GM18520 (cell line): ENCODE results near the gene LLCFC1.

ENCODE experiments used
- ATAC-seq: cut with Tn5 transposase; IDR thresholded peaks from one replicate; pipeline ENCODE4 v1.9.1; 2021; ENCODE audit not compliant: unreplicated experiment

The LLCFC1 gene

GRCh38 chr7:142940966-142941535, 1.8 kb downstream of the LLCFC1 start:
- ATAC-seq: no peak

GRCh38 chr7:142941541-142941940, 2.3 kb downstream of the LLCFC1 start:
- ATAC-seq: no peak

GRCh38 chr7:142942746-142943145, 3.5 kb downstream of the LLCFC1 start:
- no peak for ATAC-seq

GRCh38 chr7:142943706-142944268, 4.5 kb downstream of the LLCFC1 start:
- ATAC-seq: no peak

GRCh38 chr7:142945001-142945400, 5.7 kb downstream of the LLCFC1 start:
- ATAC-seq: no peak

- no peak for ATAC-seq
Measured at GRCh38 chr7:142948603-142949002, 9.3 kb downstream of the LLCFC1 start.

GRCh38 chr7:142950235-142950634, 11.0 kb downstream of the LLCFC1 start:
- ATAC-seq: no peak

- ATAC-seq: peak; percentile 94
Measured at GRCh38 chr7:142954680-142955268, 15.5 kb downstream of the LLCFC1 start.

GRCh38 chr7:142956951-142957623, 17.8 kb downstream of the LLCFC1 start:
- no peak for ATAC-seq

GRCh38 chr7:142957723-142958122, 18.4 kb downstream of the LLCFC1 start:
- ATAC-seq: no peak

- ATAC-seq: no peak
Measured at GRCh38 chr7:142959202-142959601, 19.9 kb downstream of the LLCFC1 start.

- ATAC-seq: no peak
Measured at GRCh38 chr7:142960955-142961512, 21.8 kb downstream of the LLCFC1 start.

- ATAC-seq: no peak
Measured at GRCh38 chr7:142961595-142961972, 22.3 kb downstream of the LLCFC1 start.

- no peak for ATAC-seq
Measured at GRCh38 chr7:142961973-142962926, 23.0 kb downstream of the LLCFC1 start, which contains the start of gene KEL. Gene KEL (minus strand): TSS chr7:142962363. CDS start chr7:142962206, 157 bp downstream.

GRCh38 chr7:142962991-142963390, 23.7 kb downstream of the LLCFC1 start:
- ATAC-seq: no peak

- ATAC-seq: no peak
Measured at GRCh38 chr7:142963993-142964392, 24.7 kb downstream of the LLCFC1 start.

GRCh38 chr7:142964502-142965246, 25.4 kb downstream of the LLCFC1 start:
- ATAC-seq: no peak

GRCh38 chr7:142968229-142968628, 28.9 kb downstream of the LLCFC1 start:
- no peak for ATAC-seq

GRCh38 chr7:142969183-142969582, 29.9 kb downstream of the LLCFC1 start:
- ATAC-seq: no peak

GRCh38 chr7:142974626-142975025, 35.3 kb downstream of the LLCFC1 start:
- no peak for ATAC-seq
